SJCRH30 (cell line): ENCODE measurements around the gene MYF6. TPM values are rescaled to one million over a fixed set of nuclear protein-coding genes. Genes with fewer than 3 reads are reported as not detected.
"Not testable (repeated sequence)": the region's sequence is repeated elsewhere in the genome, so short reads cannot be mapped to it uniquely, and the experiment has no call there.

Source experiments
- DNase-seq, 2 experiments: peaks; one replicate each; pipeline ENCODE4 v3.0.0-alpha.2; 2015 to 2020
- H3K27ac ChIP-seq: fragments of 250-450 bp; sonication (Bioruptor Pico); 2 replicates; pipeline ENCODE4 v1.5.1; 2020; ENCODE audit warnings: mild to moderate bottlenecking, moderate library complexity
- H3K27me3 ChIP-seq: fragments of 250-450 bp; sonication (Bioruptor Pico); 2 replicates; pipeline ENCODE4 v1.5.1; 2020; ENCODE audit warnings: mild to moderate bottlenecking, moderate library complexity
- H3K36me3 ChIP-seq: fragments of 250-450 bp; sonication (Bioruptor Pico); 2 replicates; pipeline ENCODE4 v1.5.1; 2020; ENCODE audit warnings: mild to moderate bottlenecking, moderate library complexity
- H3K4me1 ChIP-seq: fragments of 250-450 bp; sonication (Bioruptor Pico); 2 replicates; pipeline ENCODE4 v1.5.1; 2020; ENCODE audit warnings: mild to moderate bottlenecking, moderate library complexity
- H3K4me3 ChIP-seq: fragments of 250-450 bp; sonication (Bioruptor Pico); 2 replicates; pipeline ENCODE4 v1.5.1; 2020; ENCODE audit warnings: mild to moderate bottlenecking, moderate library complexity
- H3K9me3 ChIP-seq: fragments of 250-450 bp; sonication (Bioruptor Pico); replicated peaks from 2 replicates; pipeline ENCODE4 v1.5.1; 2020; ENCODE audit warnings: mild to moderate bottlenecking, moderate library complexity
- total RNA-seq: library from RNA; depleted of rRNA; stranded (reverse); fragments of >200 nt; shearing (Covaris generic); gene quantifications from 2 replicates; pipeline ENCODE4 v1.2.3, GENCODE V29; 2014; rRNA removed

The MYF6 gene
- total RNA-seq, result not detected in 2 replicates

DNA sequence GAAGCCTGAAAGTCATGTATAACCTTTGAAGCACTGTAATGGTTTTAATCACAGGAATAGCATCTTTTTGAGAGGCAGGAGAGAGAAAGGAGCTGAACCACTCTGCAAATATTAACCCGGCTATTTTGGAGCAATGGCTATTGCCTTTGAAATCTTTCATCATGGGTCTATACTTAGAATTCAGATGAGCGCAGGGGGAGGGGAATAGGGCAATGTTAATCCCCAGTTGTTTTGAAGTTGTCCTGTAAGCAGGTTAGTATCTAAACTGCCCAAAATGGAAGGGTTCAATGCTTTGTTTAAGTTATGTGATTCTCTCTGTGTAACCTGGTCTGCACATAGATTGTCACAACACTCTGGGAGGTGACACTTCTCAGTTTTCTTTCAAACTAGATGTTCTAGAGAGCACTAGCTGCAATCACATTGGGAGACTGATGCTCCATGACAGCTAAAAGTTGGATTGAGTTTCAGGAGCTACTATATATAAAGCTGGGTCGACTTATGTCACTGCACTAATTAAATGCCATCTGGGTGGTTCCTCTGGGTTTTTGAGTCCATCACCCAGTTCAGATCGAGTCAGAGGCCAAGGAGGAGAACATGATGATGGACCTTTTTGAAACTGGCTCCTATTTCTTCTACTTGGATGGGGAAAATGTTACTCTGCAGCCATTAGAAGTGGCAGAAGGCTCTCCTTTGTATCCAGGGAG, at the start of gene MYF6:
Gene MYF6, plus strand, starts transcription at position 509 of the 704 bp plus-strand sequence. Its CDS starts 86 bp downstream, at position 595.
- Histone ChIP-seq H3K27me3 (no peaks in the 10 kb centered on the region), H3K4me3 (no peak within 1 kb of the TSS), H3K4me1 (peaks cover 27% of the 10 kb centered on the region), H3K27ac (no peak within 1 kb of the TSS), H3K36me3 (no peaks in the 10 kb centered on the region), H3K9me3 (no peaks in the 10 kb centered on the region)
- DNase-seq, result no peak

GRCh38 chr12:80659512-80660063, 47.8 kb upstream of the MYF6 start:
- H3K9me3 ChIP-seq, result no peaks in the 10 kb centered on the region
- DNase-seq, result no peak
- no peak overlapping the region for H3K27ac ChIP-seq
- H3K4me1 ChIP-seq, result no peaks in the 10 kb centered on the region
- H3K4me3 ChIP-seq, result no peak overlapping the region
- no peaks in the 10 kb centered on the region for H3K27me3 ChIP-seq
- H3K36me3 ChIP-seq, result no peaks in the 10 kb centered on the region

GRCh38 chr12:80662586-80662985, 44.8 kb upstream of the MYF6 start:
- Histone ChIP-seq H3K27ac (no peak overlapping the region), H3K4me1 (no peaks in the 10 kb centered on the region), H3K27me3 (no peaks in the 10 kb centered on the region), H3K36me3 (no peaks in the 10 kb centered on the region), H3K9me3 (no peaks in the 10 kb centered on the region), H3K4me3 (no peak overlapping the region)
- no peak for DNase-seq

- Histone ChIP-seq H3K4me3 (no peak overlapping the region), H3K36me3 (no peaks in the 10 kb centered on the region), H3K4me1 (no peaks in the 10 kb centered on the region), H3K27ac (no peak overlapping the region), H3K9me3 (no peaks in the 10 kb centered on the region), H3K27me3 (no peaks in the 10 kb centered on the region)
- no peak for DNase-seq
Observed at GRCh38 chr12:80670214-80670613, 37.2 kb upstream of the MYF6 start.

DNA sequence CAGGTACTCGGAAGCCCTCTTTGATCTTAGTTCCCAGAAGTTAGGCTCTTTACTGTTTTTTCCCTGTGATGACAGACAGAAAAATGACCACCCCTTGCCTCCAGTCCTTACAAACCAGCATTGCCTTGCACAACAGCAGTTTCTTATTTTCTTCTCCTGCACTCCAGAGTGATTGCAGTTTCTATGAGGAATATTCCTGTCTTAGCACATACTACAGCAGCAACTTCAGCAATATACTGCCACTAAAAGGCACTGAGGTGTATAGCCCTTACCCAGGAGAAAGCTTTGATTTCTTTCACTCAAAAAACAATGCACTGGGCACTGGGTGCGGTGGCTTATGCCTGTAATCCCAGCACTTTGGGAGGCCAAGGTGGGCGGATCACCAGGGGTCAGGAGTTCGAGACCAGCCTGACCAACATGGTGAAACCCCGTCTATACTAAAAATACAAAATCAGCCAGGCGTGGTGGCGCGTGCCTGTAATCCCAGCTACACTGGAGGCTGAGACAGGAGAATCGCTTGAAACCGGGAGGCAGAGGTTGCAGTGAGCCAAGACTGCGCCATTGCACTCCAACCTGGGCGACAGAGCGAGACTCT, 31.3 kb upstream of the MYF6 start:
- not testable (repeated sequence) for H3K27ac ChIP-seq, H3K9me3 ChIP-seq, H3K4me3 ChIP-seq, DNase-seq, H3K27me3 ChIP-seq, H3K36me3 ChIP-seq
- peaks cover 30% of the 10 kb centered on the region for H3K4me1 ChIP-seq

DNA sequence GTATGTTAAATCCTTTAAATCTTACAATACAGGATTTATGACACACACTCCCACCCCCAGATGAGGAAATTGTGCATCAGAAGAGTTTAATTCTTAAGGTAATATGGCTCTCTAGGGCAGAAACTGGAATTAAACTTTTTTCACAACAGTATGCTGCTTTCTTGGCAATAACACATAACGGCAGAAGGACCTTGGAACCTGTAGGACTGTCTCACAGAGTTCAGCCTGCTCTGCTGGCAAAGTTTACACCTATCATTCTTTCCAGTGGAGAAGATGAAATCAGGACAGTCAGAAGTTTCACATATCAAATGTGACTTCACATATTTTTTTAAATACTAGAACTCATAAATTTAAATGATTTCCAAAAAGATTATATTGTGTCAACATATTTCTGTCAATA, 30.6 kb upstream of the MYF6 start:
- DNase-seq, result no peak
- Histone ChIP-seq H3K4me1 (peaks cover 37% of the 10 kb centered on the region), H3K27ac (no peak overlapping the region)

GRCh38 chr12:80677994-80678393, 29.4 kb upstream of the MYF6 start:
- no peak for DNase-seq
- H3K36me3 ChIP-seq, result no peaks in the 10 kb centered on the region

More for the DNA sequence above, 30.6 kb upstream of the MYF6 start:
- H3K9me3 ChIP-seq, result no peaks in the 10 kb centered on the region
- no peak overlapping the region for H3K4me3 ChIP-seq
- H3K27me3 ChIP-seq, result no peaks in the 10 kb centered on the region
- H3K36me3 ChIP-seq, result no peaks in the 10 kb centered on the region

GRCh38 chr12:80679346-80680131, 27.9 kb upstream of the MYF6 start:
- Histone ChIP-seq H3K27ac (peak overlapping the region; percentile 46), H3K36me3 (no peaks in the 10 kb centered on the region), H3K27me3 (no peaks in the 10 kb centered on the region), H3K9me3 (no peaks in the 10 kb centered on the region), H3K4me1 (peaks cover 39% of the 10 kb centered on the region), H3K4me3 (no peak overlapping the region)
- DNase-seq, result peak; percentile 69 to 90

More at GRCh38 chr12:80677994-80678393, 29.4 kb upstream of the MYF6 start:
- peaks cover 39% of the 10 kb centered on the region for H3K4me1 ChIP-seq
- H3K9me3 ChIP-seq, result no peaks in the 10 kb centered on the region
- no peak overlapping the region for H3K27ac ChIP-seq
- no peak overlapping the region for H3K4me3 ChIP-seq
- H3K27me3 ChIP-seq, result no peaks in the 10 kb centered on the region

DNA sequence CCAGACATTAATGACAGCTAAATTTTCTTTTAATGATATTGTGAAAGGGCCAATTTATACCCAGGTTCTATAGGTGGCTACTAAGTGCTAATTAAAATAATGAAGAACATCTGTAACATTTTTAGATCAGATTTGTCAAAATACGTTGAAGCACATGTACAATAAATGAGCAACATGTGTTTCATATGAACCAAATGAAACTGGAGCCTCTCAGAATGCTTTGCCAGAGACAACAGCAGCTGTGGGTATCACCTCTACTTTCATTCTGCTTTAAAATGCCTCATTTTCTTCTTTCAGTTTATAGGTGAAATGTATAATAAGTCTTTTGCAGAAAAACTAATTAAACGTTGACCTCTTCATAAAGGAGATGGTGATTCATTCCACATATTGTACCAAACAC, 26.1 kb upstream of the MYF6 start:
- Histone ChIP-seq H3K27ac (no peak overlapping the region), H3K4me3 (no peak overlapping the region), H3K9me3 (no peaks in the 10 kb centered on the region), H3K36me3 (no peaks in the 10 kb centered on the region), H3K27me3 (no peaks in the 10 kb centered on the region), H3K4me1 (peaks cover 39% of the 10 kb centered on the region)
- peak in 1 of 2 experiments; percentile 65 for DNase-seq

GRCh38 chr12:80681786-80682185, 25.6 kb upstream of the MYF6 start:
- H3K4me1 ChIP-seq, result peaks cover 39% of the 10 kb centered on the region
- H3K4me3 ChIP-seq, result no peak overlapping the region
- no peak for DNase-seq
- H3K27me3 ChIP-seq, result no peaks in the 10 kb centered on the region
- H3K9me3 ChIP-seq, result 0 out of 2 replicates have a peak, but pooled peaks cover under 1% of the 10 kb centered on the region
- H3K36me3 ChIP-seq, result no peaks in the 10 kb centered on the region
- no peak overlapping the region for H3K27ac ChIP-seq

GRCh38 chr12:80684077-80684495, 23.3 kb upstream of the MYF6 start:
- Histone ChIP-seq H3K36me3 (no peaks in the 10 kb centered on the region), H3K4me1 (peaks cover 28% of the 10 kb centered on the region), H3K27me3 (no peaks in the 10 kb centered on the region), H3K27ac (no peak overlapping the region), H3K9me3 (0 out of 2 replicates have a peak, but pooled peaks cover 5% of the 10 kb centered on the region), H3K4me3 (no peak overlapping the region)
- DNase-seq, result no peak

GRCh38 chr12:80690090-80690489, 17.3 kb upstream of the MYF6 start:
- Histone ChIP-seq H3K36me3 (no peaks in the 10 kb centered on the region), H3K9me3 (0 out of 2 replicates have a peak, but pooled peaks cover 5% of the 10 kb centered on the region), H3K27me3 (no peaks in the 10 kb centered on the region), H3K4me3 (no peak overlapping the region), H3K27ac (no peak overlapping the region), H3K4me1 (no peaks in the 10 kb centered on the region)
- DNase-seq, result no peak

GRCh38 chr12:80690513-80690912, 16.9 kb upstream of the MYF6 start:
- no peak for DNase-seq
- H3K9me3 ChIP-seq, result 0 out of 2 replicates have a peak, but pooled peaks cover 5% of the 10 kb centered on the region
- H3K4me1 ChIP-seq, result no peaks in the 10 kb centered on the region
- H3K36me3 ChIP-seq, result no peaks in the 10 kb centered on the region
- H3K27me3 ChIP-seq, result no peaks in the 10 kb centered on the region
- no peak overlapping the region for H3K4me3 ChIP-seq
- H3K27ac ChIP-seq, result no peak overlapping the region

- no peaks in the 10 kb centered on the region for H3K27me3 ChIP-seq
- H3K4me1 ChIP-seq, result no peaks in the 10 kb centered on the region
- no peak overlapping the region for H3K4me3 ChIP-seq
- no peaks in the 10 kb centered on the region for H3K36me3 ChIP-seq
- H3K9me3 ChIP-seq, result 0 out of 2 replicates have a peak, but pooled peaks cover 1% of the 10 kb centered on the region
- DNase-seq, result no peak
- H3K27ac ChIP-seq, result no peak overlapping the region
Observed at GRCh38 chr12:80692114-80692513, 15.3 kb upstream of the MYF6 start.
